Uterus (tissue), 4 donors: Measurements from ENCODE around the gene MAGED4. TPM values are rescaled to one million over a fixed set of nuclear protein-coding genes. Genes with fewer than 3 reads are reported as not detected.
"Not testable (repeated sequence)": the region's sequence is repeated elsewhere in the genome, so short reads cannot be mapped to it uniquely, and the experiment has no call there.

ENCODE experiments used
- DNase-seq, 2 donors: peaks; one replicate each; pipeline ENCODE4 v3.0.0-alpha.2; 2019 to 2020
- H3K27ac ChIP-seq, 2 donors: fragments of 200-600 bp; sonication (generic); 1 replicate in 1 of 2; 2 replicates in 1 of 2; pipeline ENCODE4 v1.5.1; 2016 to 2018
- H3K27me3 ChIP-seq, 2 donors: fragments of 200-600 bp; sonication (generic); one replicate each; pipeline ENCODE4 v1.5.1; 2018 to 2019; ENCODE audit warnings: control low read depth in 1 of 2
- H3K36me3 ChIP-seq, 2 donors: fragments of 200-600 bp; sonication (generic); one replicate each; pipeline ENCODE4 v1.5.1; 2019; ENCODE audit warnings: control low read depth in 1 of 2
- H3K4me1 ChIP-seq, 2 donors: fragments of 200-600 bp; sonication (generic); one replicate each; pipeline ENCODE4 v1.5.1; 2018 to 2019; ENCODE audit warnings: control low read depth in 1 of 2
- H3K4me3 ChIP-seq, 2 donors: fragments of 200-600 bp; sonication (generic); 1 replicate in 1 of 2; 2 replicates in 1 of 2; pipeline ENCODE4 v1.5.1; 2018 to 2019; ENCODE audit warnings: mild to moderate bottlenecking in 1 of 2
- H3K9me3 ChIP-seq, 2 donors: fragments of 200-600 bp; sonication (generic); one replicate each; pipeline ENCODE4 v1.5.1; 2019; ENCODE audit warnings: control low read depth in 1 of 2
- CTCF ChIP-seq, 4 experiments: fragments of 200-600 bp in 2 of 4; fragments of 450-650 bp in 2 of 4; sonication (generic) in 2 of 4; IDR thresholded peaks; one replicate each; pipeline ENCODE4 v1.5.1; 2016 to 2019; ENCODE audit warnings: antibody characterized with exemption in 4 of 4, mild to moderate bottlenecking in 2 of 4, moderate library complexity in 1 of 4
- POLR2A ChIP-seq, 2 donors: fragments of 450-650 bp; IDR thresholded peaks; one replicate each; pipeline ENCODE4 v1.6.1; 2016; ENCODE audit warnings: antibody characterized with exemption in 2 of 2, mild to moderate bottlenecking in 1 of 2, moderate library complexity in 1 of 2
- intact Hi-C: fragments of 100-400 bp; cut with DNase I; formaldehyde crosslinking; loops from one replicate; pipeline ENCODE4 v1.15.1; 2023; ENCODE audit warnings: low total_unique reads
- total RNA-seq, 4 donors: library from RNA; depleted of rRNA in 3 of 4; stranded (reverse); fragments of >200 nt in 3 of 4; gene quantifications; one replicate each; pipeline versions ENCODE4 v1.1.0 to v1.2.4, GENCODE V29; 2014 to 2023
- donor health status: DM: yes; HTN: yes; CAD: no.

MAGED4 gene
- 10 to 100 TPM in 2 of 4 donors, 1 to 10 TPM in 2; 1.3 to 53.3 (median 12.3) TPM for total RNA-seq

DNA sequence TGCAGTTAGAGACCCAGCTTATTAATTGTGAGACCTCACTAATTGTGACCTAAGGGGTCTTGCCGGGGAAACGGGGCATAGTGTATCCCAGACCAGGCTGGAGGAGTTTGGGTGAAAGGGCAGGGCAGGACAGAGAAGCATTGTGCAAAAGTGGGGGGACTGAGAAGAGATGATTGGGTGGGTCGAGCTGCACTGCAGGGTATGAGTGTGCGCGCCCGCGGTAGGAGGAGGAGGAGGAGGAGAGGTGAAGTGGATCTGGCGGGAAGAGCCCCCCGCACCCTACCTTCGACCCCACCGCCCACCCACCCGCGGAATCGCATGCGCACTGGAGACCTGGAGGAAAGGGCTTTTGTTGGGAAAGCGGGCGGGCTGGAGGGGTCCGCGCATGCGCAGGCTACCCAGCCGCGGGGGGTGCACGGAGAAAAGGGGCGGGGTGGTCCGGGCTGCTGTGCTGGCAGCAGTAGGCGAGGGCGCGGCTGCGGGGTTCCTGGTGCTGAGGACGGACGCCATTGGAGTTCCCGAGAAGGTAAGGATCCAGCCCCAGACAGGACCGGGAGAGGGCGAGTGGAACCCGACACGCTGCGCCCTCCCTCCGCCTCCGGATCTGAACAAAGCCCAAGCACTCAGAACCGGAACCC, at the start of gene MAGED4:
MAGED4 (plus strand) TSS at position 449 of the 638 bp plus-strand sequence. CDS start 1,035 bp downstream, outside the sequence.
- H3K4me3 ChIP-seq, H3K27ac ChIP-seq, DNase-seq, H3K9me3 ChIP-seq, H3K27me3 ChIP-seq, intact Hi-C loops, H3K36me3 ChIP-seq, H3K4me1 ChIP-seq: not testable (repeated sequence)

GRCh38 chrX:52138830-52139544, 45.7 kb upstream of the MAGED4 start:
- intact Hi-C loops: no loop called here
- no peaks in the 10 kb centered on the region for H3K36me3 ChIP-seq
- no peak overlapping the region for H3K27ac ChIP-seq
- no peak overlapping the region for H3K4me3 ChIP-seq
- no peaks in the 10 kb centered on the region for H3K27me3 ChIP-seq
- no peaks in the 10 kb centered on the region for H3K4me1 ChIP-seq
- DNase-seq: no peak
- H3K9me3 ChIP-seq: no peaks in the 10 kb centered on the region
- no peak for TF ChIP-seq CTCF (IDR thresholded peaks at IDR 0.05)
- TF ChIP-seq POLR2A (IDR thresholded peaks at IDR 0.05): no peak

- Histone ChIP-seq H3K36me3 (no peaks in the 10 kb centered on the region), H3K9me3 (no peaks in the 10 kb centered on the region), H3K4me3 (no peak overlapping the region), H3K27ac (no peak overlapping the region), H3K4me1 (no peaks in the 10 kb centered on the region), H3K27me3 (no peaks in the 10 kb centered on the region)
- intact Hi-C loops: no loop called here
- no peak for DNase-seq
- no peak for TF ChIP-seq POLR2A (IDR thresholded peaks at IDR 0.05)
- TF ChIP-seq CTCF (IDR thresholded peaks at IDR 0.05): no peak
Observed at GRCh38 chrX:52139545-52139895, 45.2 kb upstream of the MAGED4 start.

- no peak for DNase-seq
- Histone ChIP-seq H3K27me3 (no peaks in the 10 kb centered on the region), H3K9me3 (no peaks in the 10 kb centered on the region), H3K36me3 (no peaks in the 10 kb centered on the region), H3K4me1 (no peaks in the 10 kb centered on the region), H3K27ac (no peak overlapping the region), H3K4me3 (no peak overlapping the region)
- no peak for TF ChIP-seq POLR2A (IDR thresholded peaks at IDR 0.05)
- TF ChIP-seq CTCF (IDR thresholded peaks at IDR 0.05): no peak
- intact Hi-C loops: no loop called here
Observed at GRCh38 chrX:52140020-52140419, 44.7 kb upstream of the MAGED4 start.

GRCh38 chrX:52150667-52151066, 34.0 kb upstream of the MAGED4 start:
- H3K4me3 ChIP-seq, H3K9me3 ChIP-seq, H3K4me1 ChIP-seq, H3K36me3 ChIP-seq, H3K27me3 ChIP-seq, intact Hi-C loops, DNase-seq, H3K27ac ChIP-seq: not testable (repeated sequence)

- H3K27ac ChIP-seq, H3K4me3 ChIP-seq, H3K4me1 ChIP-seq, H3K36me3 ChIP-seq, H3K9me3 ChIP-seq, intact Hi-C loops, H3K27me3 ChIP-seq, DNase-seq: not testable (repeated sequence)
Observed at GRCh38 chrX:52160140-52160539, 24.5 kb upstream of the MAGED4 start.
